Panc1 (cell line): Measurements from ENCODE around the gene ZFP1.

Experiments
- CTCF ChIP-seq: fragments of 450-650 bp; IDR thresholded peaks from 2 replicates; pipeline ENCODE4 v1.5.1; 2017; ENCODE audit warnings: mild to moderate bottlenecking
- POLR2AphosphoS5 ChIP-seq: IDR thresholded peaks from 2 replicates; pipeline ENCODE4 v1.6.1; 2012; ENCODE audit warnings: mild to moderate bottlenecking, low read depth, low read length, moderate library complexity
- REST ChIP-seq, 2 experiments: IDR thresholded peaks; 2 replicates each; pipeline ENCODE4 v1.6.1; 2011 to 2012; ENCODE audit warnings: low read depth in 2 of 2, control low read depth in 1 of 2, low read length in 1 of 2, mild to moderate bottlenecking in 1 of 2, moderate library complexity in 1 of 2; ENCODE audit not compliant: insufficient read depth in 1 of 2

DNA sequence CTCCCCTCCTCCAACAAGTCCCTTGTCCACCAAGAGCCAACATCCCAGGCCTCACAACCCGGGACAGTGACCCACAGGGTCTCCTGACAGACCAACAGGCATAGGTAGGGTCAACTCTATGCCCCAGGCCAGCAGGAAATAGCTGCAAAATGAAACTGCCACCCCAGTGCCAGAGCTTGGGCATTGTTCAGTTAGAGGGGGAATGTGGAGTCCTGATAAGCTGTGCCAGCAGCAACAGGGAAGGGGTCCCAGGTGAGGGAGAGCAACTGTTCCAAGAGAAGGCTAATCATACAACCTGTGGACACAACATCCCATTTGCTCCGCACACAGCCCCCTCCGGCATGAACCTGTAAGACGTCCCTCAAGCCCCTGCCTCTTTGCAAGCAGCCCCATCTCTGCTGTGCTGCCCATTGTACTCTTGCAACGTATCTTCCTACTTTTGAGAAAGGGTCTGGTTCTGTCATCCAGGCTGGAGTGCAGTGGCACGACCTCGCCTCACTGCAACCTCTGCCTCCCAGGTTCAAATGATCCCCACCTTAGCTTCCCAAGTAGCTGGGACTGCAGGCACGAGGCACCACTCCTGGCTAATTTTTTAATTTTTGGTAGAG lies 41.4 kb downstream of the ZFP1 start:
- TF ChIP-seq CTCF (no peak), POLR2AphosphoS5 (no peak), REST (IDR thresholded peaks at IDR 0.05; ENCODE audit: insufficient read depth in 1 of 2, low read depth in 2 of 2, low read length in 1 of 2) (no peak)
